ENCODE data around the gene MICAL3.

DNA sequence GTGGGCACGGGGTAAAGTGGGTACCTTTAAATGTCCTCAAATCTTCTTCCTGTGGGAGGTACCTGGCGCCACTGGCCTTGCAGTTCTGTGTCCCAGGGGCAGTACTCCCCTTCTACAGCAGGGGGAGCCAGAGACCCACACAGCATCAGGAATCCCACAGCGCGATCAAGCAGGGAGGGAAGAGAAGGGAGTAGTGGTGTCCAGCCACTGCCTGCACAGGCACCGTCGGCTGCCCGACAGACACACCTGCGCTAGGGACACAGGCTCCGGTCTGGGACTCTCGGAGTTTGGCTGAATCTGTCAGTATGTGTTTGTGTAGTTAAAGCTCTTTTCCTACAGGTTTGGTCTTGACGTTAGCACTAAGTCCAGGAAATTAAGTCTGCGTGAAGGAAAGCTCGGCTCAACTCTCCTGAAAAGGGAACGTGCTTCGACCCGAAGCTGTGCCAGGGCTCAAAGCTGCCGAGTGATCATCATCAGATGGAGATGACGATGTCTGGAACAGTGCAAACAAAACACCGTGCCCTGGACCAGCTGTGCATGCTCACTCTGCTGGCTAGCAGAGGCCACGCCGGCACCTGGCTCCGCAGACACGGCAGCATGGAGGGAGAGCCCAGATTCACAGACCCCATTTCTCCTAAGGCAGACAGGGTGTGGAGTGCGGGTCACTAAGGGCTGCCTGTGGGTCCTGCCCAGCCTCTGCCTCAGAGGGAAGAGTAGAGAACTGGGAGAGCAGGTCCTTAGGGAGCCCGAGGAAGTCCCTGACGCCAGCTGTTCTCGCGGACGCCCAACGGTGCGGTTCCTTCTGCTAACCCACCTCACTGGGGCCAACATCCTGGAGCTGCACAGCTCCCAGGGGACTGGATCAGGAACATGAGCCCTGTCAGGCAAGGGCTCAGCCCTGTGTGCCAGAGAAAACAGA, 194.1 kb downstream of the MICAL3 start:
- TF ChIP-seq, protein P1, sequence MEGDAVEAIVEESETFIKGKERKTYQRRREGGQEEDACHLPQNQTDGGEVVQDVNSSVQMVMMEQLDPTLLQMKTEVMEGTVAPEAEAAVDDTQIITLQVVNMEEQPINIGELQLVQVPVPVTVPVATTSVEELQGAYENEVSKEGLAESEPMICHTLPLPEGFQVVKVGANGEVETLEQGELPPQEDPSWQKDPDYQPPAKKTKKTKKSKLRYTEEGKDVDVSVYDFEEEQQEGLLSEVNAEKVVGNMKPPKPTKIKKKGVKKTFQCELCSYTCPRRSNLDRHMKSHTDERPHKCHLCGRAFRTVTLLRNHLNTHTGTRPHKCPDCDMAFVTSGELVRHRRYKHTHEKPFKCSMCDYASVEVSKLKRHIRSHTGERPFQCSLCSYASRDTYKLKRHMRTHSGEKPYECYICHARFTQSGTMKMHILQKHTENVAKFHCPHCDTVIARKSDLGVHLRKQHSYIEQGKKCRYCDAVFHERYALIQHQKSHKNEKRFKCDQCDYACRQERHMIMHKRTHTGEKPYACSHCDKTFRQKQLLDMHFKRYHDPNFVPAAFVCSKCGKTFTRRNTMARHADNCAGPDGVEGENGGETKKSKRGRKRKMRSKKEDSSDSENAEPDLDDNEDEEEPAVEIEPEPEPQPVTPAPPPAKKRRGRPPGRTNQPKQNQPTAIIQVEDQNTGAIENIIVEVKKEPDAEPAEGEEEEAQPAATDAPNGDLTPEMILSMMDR (IDR thresholded peaks at IDR 0.05) = peak; percentile 95
- TF ChIP-seq EZH2 (IDR thresholded peaks at IDR 0.05) = no peak

Data from neural progenitor cell (in vitro differentiated cells).